HepG2 (cell line): Measurements from ENCODE around the gene NEK5. TPM values are rescaled to one million over a fixed set of nuclear protein-coding genes. Genes with fewer than 3 reads are reported as not detected.
A peak's percentile ranks its signal among the peaks of the same experiment; 100 is the strongest.

Experiments
- ATAC-seq: fragments of 200-7000 bp; cut with Tn5 transposase; 3 replicates; pipeline ENCODE4 v1.9.1; 2020; ENCODE audit warnings: mild to moderate bottlenecking, moderate library complexity
- BruUV-seq: library from RNA; stranded (reverse); fragments of 400-500 nt; replicated peaks from 2 replicates; lab custom pipeline; 2021; lab: Mats Ljungman, UMichigan
- CTCF ChIA-PET: fragments of 300-600 bp; formaldehyde crosslinking; extraction: SDS; loops from one replicate; lab custom pipeline; 2021; ENCODE audit warnings: low total read pairs, inconsistent platforms, low intra/inter-chr PET ratio; lab: Yijun Ruan, JAX
- POLR2A ChIA-PET: fragments of 350-600 bp; sonication (Branson Sonifier 250); formaldehyde crosslinking; loops from one replicate; lab custom pipeline; 2020; ENCODE audit warnings: antibody characterized with exemption, inconsistent platforms; lab: Yijun Ruan, JAX
- DNase-seq: peaks from one replicate; pipeline ENCODE4 v3.0.0-alpha.2; 2015; ENCODE audit warnings: low spot score
- FAIRE-seq: peaks from 3 replicates; lab custom pipeline; 2011; peaks lifted over from hg19 to GRCh38; lab: Jason Lieb, UNC
- H2AFZ ChIP-seq: one replicate; pipeline ENCODE4 v1.6.1; 2011; ENCODE audit warnings: low read length, inconsistent platforms
- H3K27ac ChIP-seq: fragments of 300-600 bp; 3 replicates; pipeline ENCODE4 v1.8.0; 2011; ENCODE audit warnings: mixed run types, mild to moderate bottlenecking, mixed read lengths, low read length, inconsistent platforms; ENCODE audit not compliant: insufficient read depth; ENCODE audit errors: extremely low read length
- H3K27me3 ChIP-seq, 2 experiments: fragments of 200-600 bp in 1 of 2; 2 replicates in 1 of 2; 3 replicates in 1 of 2; pipeline versions ENCODE4 v1.6.0 to v1.8.0; 2011; ENCODE audit warnings: low read length in 2 of 2, mild to moderate bottlenecking in 2 of 2, moderate library complexity in 2 of 2, inconsistent platforms in 1 of 2; ENCODE audit not compliant: insufficient read depth in 2 of 2, control insufficient read depth in 1 of 2
- H3K36me3 ChIP-seq, 2 experiments: fragments of 200-600 bp in 1 of 2; replicated peaks in 1 of 2; 2 replicates in 1 of 2; 3 replicates in 1 of 2; pipeline versions ENCODE4 v1.5.1 to v1.8.0; 2011; ENCODE audit warnings: low read length in 2 of 2, inconsistent platforms in 1 of 2; ENCODE audit not compliant: insufficient read depth in 2 of 2, control insufficient read depth in 1 of 2
- H3K4me1 ChIP-seq: 2 replicates; pipeline ENCODE4 v1.5.1; 2012; ENCODE audit warnings: low read length, inconsistent platforms; ENCODE audit not compliant: insufficient read depth
- H3K4me2 ChIP-seq: 2 replicates; pipeline ENCODE4 v1.6.0; 2011; ENCODE audit warnings: low read depth, low read length, inconsistent platforms
- H3K4me3 ChIP-seq, 3 experiments: fragments of 200-600 bp in 1 of 3; sonication (generic), shearing (Covaris generic) in 1 of 3; replicated peaks in 1 of 3; 2 replicates each; pipeline ENCODE4 v1.5.1; 2011 to 2016; ENCODE audit warnings: low read length in 3 of 3, inconsistent platforms in 2 of 3, low read depth in 2 of 3, mild to moderate bottlenecking in 2 of 3, control low read depth in 1 of 3, mixed read lengths in 1 of 3; ENCODE audit not compliant: insufficient read depth in 1 of 3
- H3K79me2 ChIP-seq: one replicate; pipeline ENCODE4 v1.6.1; 2011; ENCODE audit warnings: low read length, inconsistent platforms; ENCODE audit not compliant: insufficient read depth
- H3K9ac ChIP-seq: 2 replicates; pipeline ENCODE4 v1.6.0; 2011; ENCODE audit warnings: mild to moderate bottlenecking, low read depth, low read length, inconsistent platforms; ENCODE audit not compliant: insufficient read depth
- H3K9me3 ChIP-seq: 2 replicates; pipeline ENCODE4 v1.5.1; 2012; ENCODE audit warnings: mild to moderate bottlenecking, low read length
- H4K20me1 ChIP-seq: 2 replicates; pipeline ENCODE4 v1.6.0; 2011; ENCODE audit warnings: inconsistent platforms, mild to moderate bottlenecking, low read length, moderate library complexity; ENCODE audit not compliant: insufficient read depth
- NR2F6 ChIP-seq, 2 experiments: IDR thresholded peaks; 2 replicates each; pipeline ENCODE4 v1.6.1; 2016; ENCODE audit warnings: antibody characterized with exemption in 1 of 2, mild to moderate bottlenecking in 1 of 2
- ZNF207 ChIP-seq: fragments of 450-650 bp; IDR thresholded peaks from 2 replicates; pipeline ENCODE4 v1.6.1; 2016; ENCODE audit warnings: antibody characterized with exemption, borderline replicate concordance
- WGBS: methylation state at CpG from one replicate; pipeline ENCODE4 v1.1.6; 2017; ENCODE audit warnings: low lambda C conversion rate; 5-methylcytosine and 5-hydroxymethylcytosine counted together
- in situ Hi-C: cut with HindIII; loops from 2 replicates; pipeline ENCODE4 v1.10.0; 2017; ENCODE audit warnings: low pct_unique_long_range_greater_than_20kb; ENCODE audit not compliant: extremely low pct_ligation_motif_present
- intact Hi-C: fragments of 100-400 bp; cut with micrococcal nuclease; formaldehyde crosslinking; loops from one replicate; pipeline ENCODE4 v1.10.0; 2022; ENCODE audit not compliant: unreplicated experiment
- polyA plus RNA-seq, 8 experiments: library from polyadenylated mRNA; depleted of rRNA in 3 of 8; stranded (reverse) in 7 of 8; unstranded in 1 of 8; fragments of >200 nt; fragmentation: Illumina TruSeq in 4 of 8; extraction: Trizol in 4 of 8; gene quantifications; 2 replicates each; pipeline versions ENCODE4 v1.2.1 to v1.2.3, GENCODE V29; 2011 to 2016; ENCODE audit warnings: low read depth in 4 of 8, missing spikeins in 1 of 8, mixed read lengths in 1 of 8; ENCODE audit not compliant: insufficient read depth in 1 of 8
- total RNA-seq, 5 experiments: library from RNA; depleted of rRNA; stranded (reverse); fragments of >200 nt; fragmentation: Illumina TruSeq; extraction: Trizol; gene quantifications; 2 replicates each; pipeline ENCODE4 v1.2.3, GENCODE V29; 2016; ENCODE audit warnings: low read depth in 1 of 5
- TF ChIP-seq, protein P1 (sequence below): sonication (generic); formaldehyde crosslinking; IDR thresholded peaks from 2 replicates; pipeline ENCODE4 v1.9.0; 2021; ENCODE audit warnings: mild to moderate bottlenecking, missing genetic modification reagents
- TF ChIP-seq, protein P2 (sequence below): sonication (generic); formaldehyde crosslinking; IDR thresholded peaks from 2 replicates; pipeline ENCODE4 v1.9.0; 2021; ENCODE audit warnings: missing genetic modification reagents, mild to moderate bottlenecking, borderline replicate concordance

NEK5 gene
- total and polyA plus RNA-seq, 2 of the 13 experiments (the other 11 are each of a cell fraction or from before 2014, with no cell fraction given), result 0.12 to 0.22 TPM

DNA sequence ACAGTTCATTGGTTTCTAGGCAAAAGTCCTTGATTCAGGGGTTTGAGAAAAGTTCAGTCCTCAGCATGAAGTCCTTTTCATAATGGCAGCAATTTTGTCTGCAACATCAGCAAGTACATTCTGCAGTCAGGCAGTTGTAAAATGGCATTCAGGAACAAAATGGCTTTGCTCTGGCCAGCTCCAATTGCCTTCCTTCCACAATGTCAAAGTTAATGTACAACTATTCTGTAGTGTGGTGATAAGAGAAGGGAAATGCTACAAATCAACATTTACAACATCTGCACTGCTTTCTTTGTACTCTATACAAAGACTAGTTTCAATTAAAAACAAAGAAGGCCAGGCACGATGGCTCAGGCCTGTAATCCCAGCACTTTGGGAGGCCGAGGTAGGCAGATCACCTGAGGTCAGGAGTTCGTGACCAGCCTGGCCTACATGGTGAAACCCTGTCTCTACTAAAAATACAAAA lies 32.3 kb upstream of the NEK5 start (continued):
- TF ChIP-seq, protein P1, sequence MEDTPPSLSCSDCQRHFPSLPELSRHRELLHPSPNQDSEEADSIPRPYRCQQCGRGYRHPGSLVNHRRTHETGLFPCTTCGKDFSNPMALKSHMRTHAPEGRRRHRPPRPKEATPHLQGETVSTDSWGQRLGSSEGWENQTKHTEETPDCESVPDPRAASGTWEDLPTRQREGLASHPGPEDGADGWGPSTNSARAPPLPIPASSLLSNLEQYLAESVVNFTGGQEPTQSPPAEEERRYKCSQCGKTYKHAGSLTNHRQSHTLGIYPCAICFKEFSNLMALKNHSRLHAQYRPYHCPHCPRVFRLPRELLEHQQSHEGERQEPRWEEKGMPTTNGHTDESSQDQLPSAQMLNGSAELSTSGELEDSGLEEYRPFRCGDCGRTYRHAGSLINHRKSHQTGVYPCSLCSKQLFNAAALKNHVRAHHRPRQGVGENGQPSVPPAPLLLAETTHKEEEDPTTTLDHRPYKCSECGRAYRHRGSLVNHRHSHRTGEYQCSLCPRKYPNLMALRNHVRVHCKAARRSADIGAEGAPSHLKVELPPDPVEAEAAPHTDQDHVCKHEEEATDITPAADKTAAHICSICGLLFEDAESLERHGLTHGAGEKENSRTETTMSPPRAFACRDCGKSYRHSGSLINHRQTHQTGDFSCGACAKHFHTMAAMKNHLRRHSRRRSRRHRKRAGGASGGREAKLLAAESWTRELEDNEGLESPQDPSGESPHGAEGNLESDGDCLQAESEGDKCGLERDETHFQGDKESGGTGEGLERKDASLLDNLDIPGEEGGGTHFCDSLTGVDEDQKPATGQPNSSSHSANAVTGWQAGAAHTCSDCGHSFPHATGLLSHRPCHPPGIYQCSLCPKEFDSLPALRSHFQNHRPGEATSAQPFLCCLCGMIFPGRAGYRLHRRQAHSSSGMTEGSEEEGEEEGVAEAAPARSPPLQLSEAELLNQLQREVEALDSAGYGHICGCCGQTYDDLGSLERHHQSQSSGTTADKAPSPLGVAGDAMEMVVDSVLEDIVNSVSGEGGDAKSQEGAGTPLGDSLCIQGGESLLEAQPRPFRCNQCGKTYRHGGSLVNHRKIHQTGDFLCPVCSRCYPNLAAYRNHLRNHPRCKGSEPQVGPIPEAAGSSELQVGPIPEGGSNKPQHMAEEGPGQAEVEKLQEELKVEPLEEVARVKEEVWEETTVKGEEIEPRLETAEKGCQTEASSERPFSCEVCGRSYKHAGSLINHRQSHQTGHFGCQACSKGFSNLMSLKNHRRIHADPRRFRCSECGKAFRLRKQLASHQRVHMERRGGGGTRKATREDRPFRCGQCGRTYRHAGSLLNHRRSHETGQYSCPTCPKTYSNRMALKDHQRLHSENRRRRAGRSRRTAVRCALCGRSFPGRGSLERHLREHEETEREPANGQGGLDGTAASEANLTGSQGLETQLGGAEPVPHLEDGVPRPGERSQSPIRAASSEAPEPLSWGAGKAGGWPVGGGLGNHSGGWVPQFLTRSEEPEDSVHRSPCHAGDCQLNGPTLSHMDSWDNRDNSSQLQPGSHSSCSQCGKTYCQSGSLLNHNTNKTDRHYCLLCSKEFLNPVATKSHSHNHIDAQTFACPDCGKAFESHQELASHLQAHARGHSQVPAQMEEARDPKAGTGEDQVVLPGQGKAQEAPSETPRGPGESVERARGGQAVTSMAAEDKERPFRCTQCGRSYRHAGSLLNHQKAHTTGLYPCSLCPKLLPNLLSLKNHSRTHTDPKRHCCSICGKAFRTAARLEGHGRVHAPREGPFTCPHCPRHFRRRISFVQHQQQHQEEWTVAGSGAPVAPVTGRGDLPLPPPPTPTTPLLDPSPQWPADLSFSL (CRISPR knock-in tag), result no peak
- TF ChIP-seq, protein P2, sequence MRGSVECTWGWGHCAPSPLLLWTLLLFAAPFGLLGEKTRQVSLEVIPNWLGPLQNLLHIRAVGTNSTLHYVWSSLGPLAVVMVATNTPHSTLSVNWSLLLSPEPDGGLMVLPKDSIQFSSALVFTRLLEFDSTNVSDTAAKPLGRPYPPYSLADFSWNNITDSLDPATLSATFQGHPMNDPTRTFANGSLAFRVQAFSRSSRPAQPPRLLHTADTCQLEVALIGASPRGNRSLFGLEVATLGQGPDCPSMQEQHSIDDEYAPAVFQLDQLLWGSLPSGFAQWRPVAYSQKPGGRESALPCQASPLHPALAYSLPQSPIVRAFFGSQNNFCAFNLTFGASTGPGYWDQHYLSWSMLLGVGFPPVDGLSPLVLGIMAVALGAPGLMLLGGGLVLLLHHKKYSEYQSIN (CRISPR knock-in tag), result no peak

DNA sequence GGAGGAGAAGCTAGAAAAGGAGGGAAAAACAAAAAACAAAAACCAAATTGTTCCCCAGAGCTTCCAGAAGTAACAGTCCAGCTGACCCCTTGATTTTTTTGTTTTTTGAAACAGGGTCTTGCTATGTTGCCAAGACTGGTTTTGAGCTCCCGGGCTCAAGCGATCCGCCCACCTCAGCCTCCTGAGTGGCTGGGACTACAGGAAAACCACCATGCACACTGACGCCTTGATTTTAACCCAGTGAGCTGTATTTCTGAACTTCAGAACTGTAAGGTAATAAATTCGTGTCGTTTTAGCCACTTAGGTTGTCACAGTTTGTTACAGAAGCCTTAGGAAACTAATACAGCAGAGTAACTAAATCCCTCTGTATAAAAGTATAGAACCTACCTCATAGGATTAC lies 31.6 kb upstream of the NEK5 start:
- Histone ChIP-seq H3K9me3 (no peaks in the 10 kb centered on the region), H3K4me1 (peaks cover 93% of the 10 kb centered on the region), H2AFZ (no peak overlapping the region), H4K20me1 (no peaks in the 10 kb centered on the region), H3K4me2 (peak overlapping the region; percentile 72), H3K4me3 (no peak overlapping the region), H3K79me2 (peaks cover 44% of the 10 kb centered on the region), H3K27me3 (no peaks in the 10 kb centered on the region), H3K36me3 (peaks cover 0 to under 1% of the 10 kb centered on the region in 2 experiments; a peak in 2 of 5 replicates), H3K9ac (peak overlapping the region; percentile 55), H3K27ac (peak overlapping the region; percentile 91)
- in situ Hi-C loops (no loop called here), intact Hi-C loops (no loop called here)
- DNase-seq, result no peak
- no peak for ATAC-seq
- FAIRE-seq, result no peak
- BruUV-seq, result no TSS peak
- CTCF ChIA-PET, result no interaction called here
- no peak for TF ChIP-seq ZNF207
- TF ChIP-seq NR2F6 (IDR thresholded peaks at IDR 0.05), result no peak
- no peak for TF ChIP-seq NR2F6 (CRISPR knock-in tag; IDR thresholded peaks at IDR 0.05)
- POLR2A ChIA-PET, result interaction anchor here (0.9 to 2.3 kb wide), 8 partner anchors 13 to 707 kb away, joined by 3 to 8 read pairs (median 6); no protein-coding TSS in a partner anchor
- 97% methylated on average over 6 of the region's 6 CpGs for WGBS
